H1 (cell line): ENCODE results near the gene DNAJA3. TPM values are rescaled to one million over a fixed set of nuclear protein-coding genes. Genes with fewer than 3 reads are reported as not detected.

Experiments used
- CTCF ChIA-PET: fragments of 300-600 bp; sonication (Branson Sonifier 250); formaldehyde crosslinking; loops from one replicate; lab custom pipeline; 2021; ENCODE audit not compliant: partially characterized antibody; lab: Charles Lee
- POLR2A ChIA-PET: fragments of 300-600 bp; sonication (Branson Sonifier 250); formaldehyde crosslinking; loops from one replicate; lab custom pipeline; 2021; ENCODE audit warnings: inconsistent platforms; ENCODE audit not compliant: partially characterized antibody; lab: Charles Lee
- DNase-seq, 2 experiments: peaks; one replicate each; pipeline versions ENCODE4 v3.0.0 to v3.0.0-alpha.2; 2010 to 2022; ENCODE audit warnings: low spot score in 2 of 2, low read depth in 1 of 2, mixed read lengths in 1 of 2
- FAIRE-seq: peaks from 2 replicates; lab custom pipeline; 2011; peaks lifted over from hg19 to GRCh38; lab: Jason Lieb, UNC
- H2AFZ ChIP-seq: 2 replicates; pipeline ENCODE4 v1.8.1; 2012; ENCODE audit warnings: low read length, inconsistent platforms
- H2AK5ac ChIP-seq: 2 replicates; pipeline ENCODE4 v1.6.1; 2013; ENCODE audit warnings: low read depth, low read length
- H2BK120ac ChIP-seq: replicated peaks from 2 replicates; pipeline ENCODE3; 2013; ENCODE audit warnings: low read depth, low read length, inconsistent platforms
- H2BK12ac ChIP-seq: 2 replicates; pipeline ENCODE4 v1.6.1; 2013; ENCODE audit warnings: low read depth, low read length
- H2BK15ac ChIP-seq: 2 replicates; pipeline ENCODE4 v1.6.1; 2013; ENCODE audit warnings: low read length
- H2BK20ac ChIP-seq: 2 replicates; pipeline ENCODE4 v1.6.1; 2013; ENCODE audit warnings: low read length
- H2BK5ac ChIP-seq: 2 replicates; pipeline ENCODE4 v1.6.1; 2013; ENCODE audit warnings: low read depth, low read length
- H3K14ac ChIP-seq: 2 replicates; pipeline ENCODE4 v1.6.1; 2013; ENCODE audit warnings: inconsistent platforms; ENCODE audit not compliant: insufficient read length
- H3K18ac ChIP-seq: 2 replicates; pipeline ENCODE4 v1.6.1; 2013; ENCODE audit warnings: low read length; ENCODE audit errors: extremely low read depth
- H3K23ac ChIP-seq: 2 replicates; pipeline ENCODE4 v1.6.1; 2013; ENCODE audit warnings: inconsistent platforms; ENCODE audit not compliant: insufficient read length
- H3K23me2 ChIP-seq: 2 replicates; pipeline ENCODE4 v1.6.1; 2013; ENCODE audit warnings: low read depth, low read length
- H3K27ac ChIP-seq: 2 replicates; pipeline ENCODE4 v1.6.1; 2011; ENCODE audit warnings: low read depth, low read length, inconsistent platforms
- H3K27me3 ChIP-seq, 4 experiments: replicated peaks in 1 of 4; 1 replicate in 1 of 4; 2 replicates in 3 of 4; pipeline versions ENCODE4 v1.6.1 to v1.8.1; 2011 to 2013; ENCODE audit warnings: low read length in 3 of 4, mild to moderate bottlenecking in 3 of 4, inconsistent platforms in 2 of 4, mixed read lengths in 2 of 4, moderate library complexity in 1 of 4; ENCODE audit not compliant: control insufficient read depth in 3 of 4, insufficient read depth in 3 of 4; ENCODE audit errors: extremely low read depth in 1 of 4
- H3K36me3 ChIP-seq, 4 experiments: 2 replicates each; pipeline versions ENCODE4 v1.6.1 to v1.8.1; 2011 to 2013; ENCODE audit warnings: mild to moderate bottlenecking in 4 of 4, low read length in 3 of 4, moderate library complexity in 2 of 4, control low read depth in 1 of 4, inconsistent platforms in 1 of 4; ENCODE audit not compliant: insufficient read depth in 4 of 4, control insufficient read depth in 2 of 4
- H3K4ac ChIP-seq: replicated peaks from 2 replicates; pipeline ENCODE3; 2013; ENCODE audit warnings: low read length, low read depth, mixed read lengths, inconsistent platforms; ENCODE audit not compliant: insufficient read length
- H3K4me1 ChIP-seq, 4 experiments: replicated peaks in 1 of 4; 1 replicate in 1 of 4; 2 replicates in 3 of 4; pipeline versions ENCODE4 v1.6.1 to v1.8.1; 2011 to 2013; ENCODE audit warnings: low read length in 3 of 4, inconsistent platforms in 2 of 4, mixed read lengths in 1 of 4; ENCODE audit not compliant: insufficient read depth in 4 of 4, control insufficient read depth in 3 of 4
- H3K4me2 ChIP-seq, 2 experiments: 2 replicates each; pipeline versions ENCODE4 v1.6.1 to v1.8.1; 2011 to 2013; ENCODE audit warnings: low read depth in 2 of 2, low read length in 2 of 2, control low read depth in 1 of 2, inconsistent platforms in 1 of 2, mild to moderate bottlenecking in 1 of 2; ENCODE audit not compliant: insufficient read depth in 1 of 2
- H3K4me3 ChIP-seq, 4 experiments: fragments of 200-600, 300-600 bp in 1 of 4; sonication (generic), shearing (Covaris generic), sonication (Bioruptor Twin) in 1 of 4; 2 replicates each; pipeline versions ENCODE4 v1.5.1 to v1.8.1; 2011 to 2016; ENCODE audit warnings: low read length in 4 of 4, low read depth in 3 of 4, control low read depth in 2 of 4, inconsistent platforms in 2 of 4, mild to moderate bottlenecking in 2 of 4, mixed read lengths in 1 of 4, moderate library complexity in 1 of 4; ENCODE audit not compliant: insufficient read depth in 2 of 4; ENCODE audit errors: extremely low read depth in 1 of 4
- H3K56ac ChIP-seq: replicated peaks from 2 replicates; pipeline ENCODE3; 2013; ENCODE audit warnings: low read depth, mild to moderate bottlenecking, mixed read lengths, low read length, inconsistent platforms; ENCODE audit not compliant: insufficient read length
- H3K79me1 ChIP-seq: 2 replicates; pipeline ENCODE4 v1.6.1; 2013; ENCODE audit warnings: low read depth, low read length, control low read depth
- H3K79me2 ChIP-seq, 2 experiments: 2 replicates each; pipeline versions ENCODE4 v1.6.1 to v1.8.1; 2012 to 2013; ENCODE audit warnings: low read length in 2 of 2, mild to moderate bottlenecking in 2 of 2, inconsistent platforms in 1 of 2; ENCODE audit not compliant: insufficient read depth in 2 of 2, control insufficient read depth in 1 of 2
- H3K9ac ChIP-seq, 4 experiments: replicated peaks in 1 of 4; 1 replicate in 1 of 4; 2 replicates in 3 of 4; pipeline versions ENCODE4 v1.6.1 to v1.8.1; 2011 to 2013; ENCODE audit warnings: low read depth in 3 of 4, low read length in 3 of 4, control low read depth in 2 of 4, mild to moderate bottlenecking in 2 of 4, moderate library complexity in 2 of 4, inconsistent platforms in 1 of 4; ENCODE audit errors: extremely low read depth in 1 of 4
- H3K9me3 ChIP-seq, 2 experiments: 2 replicates each; pipeline versions ENCODE4 v1.6.1 to v1.8.1; 2012 to 2013; ENCODE audit warnings: mild to moderate bottlenecking in 2 of 2, moderate library complexity in 2 of 2, control low read depth in 1 of 2, inconsistent platforms in 1 of 2, low read depth in 1 of 2, low read length in 1 of 2, mixed read lengths in 1 of 2; ENCODE audit not compliant: insufficient read depth in 2 of 2
- H4K20me1 ChIP-seq, 2 experiments: replicated peaks in 1 of 2; 2 replicates each; pipeline versions ENCODE3 to v1.8.1; 2011 to 2013; ENCODE audit warnings: inconsistent platforms in 2 of 2, low read length in 2 of 2, mild to moderate bottlenecking in 1 of 2; ENCODE audit not compliant: insufficient read depth in 2 of 2, control insufficient read depth in 1 of 2
- H4K5ac ChIP-seq: 2 replicates; pipeline ENCODE4 v1.6.1; 2013; ENCODE audit warnings: low read length, low read depth, mixed read lengths, inconsistent platforms; ENCODE audit not compliant: insufficient read length
- H4K8ac ChIP-seq: 2 replicates; pipeline ENCODE4 v1.8.0; 2013; ENCODE audit warnings: mild to moderate bottlenecking, moderate library complexity, low read length, inconsistent platforms; ENCODE audit not compliant: insufficient read depth; ENCODE audit errors: extremely low read depth
- H4K91ac ChIP-seq: replicated peaks from 2 replicates; pipeline ENCODE3; 2013; ENCODE audit warnings: low read length, mixed read lengths, inconsistent platforms; ENCODE audit not compliant: insufficient read length
- BACH1 ChIP-seq: IDR thresholded peaks from 2 replicates; pipeline ENCODE4 v1.6.1; 2012; ENCODE audit warnings: low read length, improper control_type of control experiment
- CEBPB ChIP-seq: IDR thresholded peaks from 2 replicates; pipeline ENCODE4 v1.6.1; 2012; ENCODE audit warnings: low read depth, low read length
- CHD1 ChIP-seq: IDR thresholded peaks from 2 replicates; pipeline ENCODE4 v1.6.1; 2012; ENCODE audit warnings: low read depth, low read length, improper control_type of control experiment
- EGR1 ChIP-seq: IDR thresholded peaks from 2 replicates; pipeline ENCODE4 v1.6.1; 2011; ENCODE audit warnings: low read depth, low read length, borderline replicate concordance
- GTF2F1 ChIP-seq: IDR thresholded peaks from 2 replicates; pipeline ENCODE4 v1.6.1; 2012; ENCODE audit warnings: low read depth, low read length, improper control_type of control experiment, borderline replicate concordance
- HDAC2 ChIP-seq, 2 experiments: fragments of 300-600 bp in 1 of 2; sonication (generic) in 1 of 2; IDR thresholded peaks; 2 replicates each; pipeline ENCODE4 v1.6.1; 2011 to 2012; ENCODE audit warnings: low read depth in 2 of 2, low read length in 2 of 2, mild to moderate bottlenecking in 2 of 2, moderate library complexity in 2 of 2, borderline replicate concordance in 1 of 2, inconsistent platforms in 1 of 2
- JUN ChIP-seq: IDR thresholded peaks from 2 replicates; pipeline ENCODE4 v1.6.1; 2011; ENCODE audit warnings: low read depth, mild to moderate bottlenecking, improper control_type of control experiment, low read length
- NANOG ChIP-seq: IDR thresholded peaks from 2 replicates; pipeline ENCODE4 v1.6.1; 2011; ENCODE audit warnings: low read length, low read depth, mild to moderate bottlenecking, inconsistent platforms; ENCODE audit not compliant: insufficient read depth, poor library complexity, severe bottlenecking
- NRF1 ChIP-seq: IDR thresholded peaks from 2 replicates; pipeline ENCODE4 v1.6.1; 2011; ENCODE audit warnings: mild to moderate bottlenecking, low read depth, low read length, improper control_type of control experiment
- POLR2AphosphoS5 ChIP-seq: IDR thresholded peaks from 2 replicates; pipeline ENCODE4 v1.6.1; 2011; ENCODE audit warnings: low read depth, low read length
- RAD21 ChIP-seq, 2 experiments: IDR thresholded peaks in 1 of 2; conservative IDR thresholded peaks in 1 of 2; 2 replicates each; pipeline ENCODE4 v1.6.1; 2011; ENCODE audit warnings: low read depth in 2 of 2, low read length in 2 of 2, improper control_type of control experiment in 1 of 2, inconsistent platforms in 1 of 2, mild to moderate bottlenecking in 1 of 2, moderate library complexity in 1 of 2
- SP2 ChIP-seq: IDR thresholded peaks from 2 replicates; pipeline ENCODE4 v1.6.1; 2012; ENCODE audit warnings: mild to moderate bottlenecking, low read length, inconsistent platforms
- TEAD4 ChIP-seq: IDR thresholded peaks from 2 replicates; pipeline ENCODE4 v1.6.1; 2012; ENCODE audit warnings: low read depth, low read length, inconsistent platforms, mixed read lengths
- WGBS, 2 experiments: shearing (Covaris generic) in 1 of 2; methylation state at CpG; one replicate each; pipeline versions ENCODE4 v1.1.6 to v1.1.7; 2013 to 2015; ENCODE audit warnings: low lambda C conversion rate in 2 of 2, mixed read lengths in 2 of 2, inconsistent platforms in 1 of 2, low coverage in 1 of 2, missing lambda C conversion rate in 1 of 2; ENCODE audit not compliant: insufficient replicate concordance in 2 of 2, insufficient coverage in 1 of 2, insufficient read length in 1 of 2; ENCODE audit errors: extremely low coverage in 1 of 2, missing lambda C conversion rate in 1 of 2; 5-methylcytosine and 5-hydroxymethylcytosine counted together
- polyA plus RNA-seq, 7 experiments: library from polyadenylated mRNA; depleted of rRNA in 3 of 7; stranded (reverse) in 5 of 7; unstranded in 2 of 7; fragments of >200 nt in 5 of 7; fragments of 200-250 nt in 2 of 7; gene quantifications; 1 replicate in 5 of 7; 2 replicates in 1 of 7; 4 replicates in 1 of 7; pipeline versions ENCODE4 v1.2.1 to v1.2.3, GENCODE V29; 2011 to 2013; ENCODE audit warnings: missing spikeins in 2 of 7, mixed read lengths in 2 of 7
- total RNA-seq: library from RNA; stranded (reverse); fragmentation: NEBNext Ultra II Directional; extraction: Animal tissue kit (Norgen Biotek cat#: 25700); gene quantifications from 2 replicates; pipeline ENCODE4 v1.2.1, GENCODE V29; 2021
- TF ChIP-seq, protein P1 (sequence below): IDR thresholded peaks from 2 replicates; pipeline ENCODE4 v1.6.1; 2012; ENCODE audit warnings: inconsistent platforms

The DNAJA3 gene
- total and polyA plus RNA-seq, 2 of the 8 experiments (the other 6 are each of a cell fraction or from before 2014, with no cell fraction given): 37.3 to 59.1 TPM

DNA sequence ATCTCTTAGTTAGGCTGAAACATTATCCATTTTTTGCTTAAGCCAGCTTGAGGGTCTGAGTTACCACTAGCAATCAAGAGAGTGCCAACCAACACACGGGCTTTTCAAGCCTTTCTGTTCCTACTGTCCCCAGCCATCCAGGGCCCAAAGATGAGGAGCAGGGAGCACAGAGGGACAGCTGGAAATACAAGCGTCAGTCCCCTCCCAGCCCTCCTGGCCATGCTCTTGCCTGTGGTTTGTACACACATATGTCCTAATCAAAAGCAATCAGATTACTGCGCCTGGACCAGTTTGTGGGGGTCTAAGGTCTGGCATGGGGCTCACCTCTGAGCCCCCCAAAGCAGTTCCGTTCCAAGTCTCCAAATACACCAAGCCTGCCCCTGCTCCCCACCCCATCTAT is 12.8 kb upstream of the DNAJA3 start:
- H3K14ac ChIP-seq: no peak overlapping the region
- DNase-seq (no peak), FAIRE-seq (no peak)
- H3K23me2 ChIP-seq: peaks cover 9% of the 10 kb centered on the region; the same call in 1 of the 2 replicates
- peaks cover 0 to 12% of the 10 kb centered on the region in 2 experiments for H4K20me1 ChIP-seq
- H3K23ac ChIP-seq: no peak overlapping the region
- no peak overlapping the region for H3K4me2 ChIP-seq
- no peak overlapping the region for H3K4ac ChIP-seq
- no peak overlapping the region for H3K18ac ChIP-seq
- H2BK12ac ChIP-seq: no peak overlapping the region
- no peak overlapping the region for H3K9ac ChIP-seq
- H3K4me1 ChIP-seq: peaks cover 2 to 11% (median 4%) of the 10 kb centered on the region in 4 experiments; a peak in 6 of 7 replicates
- no peaks in the 10 kb centered on the region for H3K79me2 ChIP-seq
- no peak overlapping the region for H2BK15ac ChIP-seq
- H3K27me3 ChIP-seq: no peaks in the 10 kb centered on the region
- no peaks in the 10 kb centered on the region; a peak in 1 of 8 replicates for H3K36me3 ChIP-seq
- no peak overlapping the region for H3K27ac ChIP-seq
- H2BK20ac ChIP-seq: no peak overlapping the region
- H2BK5ac ChIP-seq: no peak overlapping the region
- H2AK5ac ChIP-seq: no peak overlapping the region
- no peak overlapping the region for H4K8ac ChIP-seq
- H4K91ac ChIP-seq: no peak overlapping the region
- no peak overlapping the region for H2BK120ac ChIP-seq
- no peak overlapping the region for H2AFZ ChIP-seq
- WGBS, 2 experiments: 82% methylated on average over 4 of the region's 4 CpGs; no CpG with 5 or more reads in 1 of the 2 experiments
- 0 out of 2 replicates have a peak, but pooled peaks cover 3% of the 10 kb centered on the region for H3K79me1 ChIP-seq
- H4K5ac ChIP-seq: no peak overlapping the region
- ChIA-PET POLR2A (interaction anchor here (1.1 kb wide), 1 partner anchor 8 kb away, joined by 3 read pairs; no protein-coding TSS in a partner anchor), CTCF (interaction anchor here (0.8 to 17.2 kb wide), 5 partner anchors 9 to 123 kb away, joined by 3 to 659 read pairs (median 4); partner anchors contain the start of gene PAM16)
- no peak overlapping the region for H3K4me3 ChIP-seq
- H3K9me3 ChIP-seq: no peaks in the 10 kb centered on the region
- H3K56ac ChIP-seq: no peak overlapping the region
- no peak for TF ChIP-seq EGR1
- no peak for TF ChIP-seq HDAC2 (IDR thresholded peaks at IDR 0.05; ENCODE audit: borderline replicate concordance in 1 of 2, low read depth in 2 of 2, low read length in 2 of 2)
- TF ChIP-seq NRF1: no peak
- no peak for TF ChIP-seq RAD21 (IDR thresholded peaks at IDR 0.05 in 1 of 2, conservative IDR thresholded peaks at IDR 0.05 in 1 of 2; ENCODE audit: low read depth in 2 of 2, low read length in 2 of 2)
- no peak for TF ChIP-seq BACH1
- no peak for TF ChIP-seq CHD1
- no peak for TF ChIP-seq GTF2F1
- no peak for TF ChIP-seq JUN
- TF ChIP-seq NANOG: no peak
- TF ChIP-seq CEBPB: no peak
- TF ChIP-seq, protein P1, sequence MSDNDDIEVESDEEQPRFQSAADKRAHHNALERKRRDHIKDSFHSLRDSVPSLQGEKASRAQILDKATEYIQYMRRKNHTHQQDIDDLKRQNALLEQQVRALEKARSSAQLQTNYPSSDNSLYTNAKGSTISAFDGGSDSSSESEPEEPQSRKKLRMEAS: no peak
- TF ChIP-seq TEAD4: no peak
- no peak for TF ChIP-seq SP2
- no peak for TF ChIP-seq POLR2AphosphoS5
